HG02763 (cell line): ENCODE results near the gene CFAP68.
"Not testable (repeated sequence)": the region's sequence is repeated elsewhere in the genome, so short reads cannot be mapped to it uniquely, and the experiment has no call there.

Experiments used
- ATAC-seq: cut with Tn5 transposase; IDR thresholded peaks from one replicate; pipeline ENCODE4 v1.9.1; 2021; ENCODE audit warnings: mild to moderate bottlenecking, moderate library complexity; ENCODE audit not compliant: unreplicated experiment

Gene CFAP68

DNA sequence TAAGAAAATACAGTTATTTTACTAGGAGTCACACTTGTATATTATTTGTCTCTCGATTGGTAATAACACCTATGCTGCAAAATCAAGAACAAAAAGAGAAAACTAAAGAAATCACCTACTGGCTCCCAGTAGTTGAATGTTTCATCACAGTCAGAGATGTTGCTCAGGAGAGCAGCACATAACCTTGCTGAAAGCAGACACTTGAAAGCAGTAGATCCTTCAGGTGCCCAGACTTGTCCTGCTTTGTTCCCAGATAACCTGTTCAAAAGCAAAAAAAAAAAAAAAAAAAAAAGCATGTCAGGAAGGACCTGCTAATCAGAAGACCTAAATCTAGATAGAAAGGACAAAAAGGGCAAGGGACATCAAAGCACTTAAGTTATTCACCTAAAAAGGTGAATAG is 9.2 kb upstream of the CFAP68 start:
- no peak for ATAC-seq

DNA sequence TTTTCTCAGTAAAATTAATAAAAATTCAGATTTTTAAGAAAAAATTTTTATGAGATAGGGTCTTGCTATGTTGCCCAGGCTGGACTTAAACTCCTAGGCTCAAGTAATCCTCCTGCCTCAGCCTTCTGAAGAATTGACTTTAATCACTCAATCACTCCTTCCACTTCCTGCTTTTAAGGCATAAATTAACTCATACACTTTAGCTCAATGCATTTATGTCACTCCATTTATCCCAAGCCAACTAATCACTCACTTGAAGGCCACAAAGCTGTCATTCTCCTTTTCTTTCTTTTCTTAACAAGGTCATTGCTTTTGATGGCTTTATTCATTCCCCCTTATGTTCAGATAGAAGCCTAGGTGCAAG is 8.8 kb upstream of the CFAP68 start:
- ATAC-seq: no peak

DNA sequence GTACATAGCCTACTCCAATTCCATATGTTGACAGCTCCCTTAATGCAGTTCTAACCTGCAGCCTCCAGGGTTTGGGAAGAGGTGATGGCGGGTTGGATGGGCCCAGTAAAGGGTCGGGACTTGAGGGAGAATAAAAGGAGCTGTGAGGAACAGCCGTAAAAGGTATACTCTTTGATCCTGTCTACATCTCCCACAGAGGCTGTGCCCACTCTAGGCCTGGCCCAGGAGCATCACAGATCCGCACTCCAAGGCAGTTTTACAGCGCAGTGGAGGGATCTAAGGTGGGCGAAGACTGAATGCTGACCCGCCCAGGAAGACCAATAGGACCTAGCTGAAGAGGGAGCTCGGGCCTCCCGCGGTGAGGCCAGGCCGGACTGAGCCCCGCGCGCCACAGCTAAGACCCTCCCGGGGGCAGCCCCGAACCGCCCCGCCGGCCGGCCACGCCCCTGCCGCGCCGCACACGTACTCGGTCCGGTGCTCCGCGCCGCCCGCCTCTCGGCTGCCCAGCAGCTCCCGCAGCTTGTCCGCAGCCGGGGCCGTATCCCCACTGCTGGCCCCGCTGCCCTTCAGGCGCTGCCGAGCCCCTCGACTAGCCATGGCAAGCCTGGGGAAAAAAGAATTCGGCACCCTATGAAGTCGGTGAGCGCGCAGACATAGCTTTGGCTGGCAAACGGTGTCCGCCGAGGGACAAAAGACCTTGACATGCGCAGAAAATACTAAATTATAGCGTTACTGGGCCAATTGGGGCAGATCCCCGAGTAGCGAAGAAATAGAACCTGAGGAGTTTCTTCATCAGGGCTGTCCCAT is 8.3 kb upstream of the CFAP68 start, which contains the start of gene ALG9:
Gene ALG9, minus strand, starts transcription at position 696 of the 807 bp plus-strand sequence. Its CDS starts 99 bp downstream, at position 597.
- peak; percentile 91 for ATAC-seq

DNA sequence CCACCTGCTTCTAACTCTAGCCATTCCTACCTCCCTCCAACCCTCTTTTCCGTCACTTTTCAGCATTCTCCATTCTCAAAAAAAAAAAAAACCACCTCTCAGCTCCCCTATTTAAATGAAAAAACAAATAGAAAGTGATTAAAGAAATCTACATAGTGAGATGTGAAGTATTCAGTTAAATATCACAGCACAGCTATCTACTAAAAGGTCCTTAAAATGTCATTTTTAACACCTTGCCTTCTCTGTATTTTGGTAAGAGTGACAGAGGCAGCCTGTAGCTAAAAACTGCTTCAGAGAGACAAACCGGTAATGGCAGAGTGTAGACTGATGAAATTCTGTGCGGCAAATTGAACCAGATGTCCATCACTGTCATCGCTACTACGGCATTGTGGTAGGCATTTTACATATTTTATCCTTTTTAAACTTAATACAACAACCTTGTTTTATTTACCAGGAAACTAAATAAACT is 7.6 kb upstream of the CFAP68 start:
- no peak for ATAC-seq

DNA sequence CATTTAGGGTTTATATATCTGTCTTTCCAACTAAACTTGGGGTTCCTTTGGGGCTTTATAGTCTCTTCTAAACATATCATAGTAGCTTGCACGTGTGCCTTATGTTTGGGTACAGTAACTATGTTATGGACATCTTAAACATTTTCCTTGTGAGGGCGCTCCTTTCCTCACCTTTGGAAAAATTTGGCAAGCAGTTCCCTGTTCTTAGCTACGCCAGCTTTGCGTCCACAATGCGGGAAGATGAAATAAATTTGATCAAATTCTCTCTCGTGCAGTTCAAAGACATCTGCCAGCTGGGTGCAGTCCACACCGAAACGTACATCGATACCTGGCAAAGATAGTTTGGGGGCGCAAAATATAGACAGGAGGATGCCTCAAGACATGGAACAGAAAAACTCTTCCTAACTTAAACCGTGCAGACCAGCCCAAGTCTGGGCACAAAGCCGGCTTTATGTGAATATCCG is 924 bp upstream of the CFAP68 start:
- ATAC-seq: no peak

DNA sequence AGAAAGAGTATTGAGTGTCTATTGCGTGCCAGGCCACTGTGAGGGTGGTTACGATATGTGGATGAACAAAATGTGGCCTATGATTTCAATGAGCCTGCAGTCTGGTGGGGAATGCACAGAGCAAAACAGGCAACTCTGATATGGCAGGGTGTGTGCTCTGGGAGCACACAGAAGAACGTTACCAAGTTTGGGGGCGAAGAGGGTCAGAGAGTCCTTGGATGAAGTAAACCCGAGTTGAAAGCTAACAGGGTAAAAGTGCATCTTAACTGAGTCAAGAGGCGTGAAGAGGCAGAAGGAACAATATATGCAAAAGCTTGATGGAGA is 258 bp downstream of the CFAP68 start:
- ATAC-seq: no peak

DNA sequence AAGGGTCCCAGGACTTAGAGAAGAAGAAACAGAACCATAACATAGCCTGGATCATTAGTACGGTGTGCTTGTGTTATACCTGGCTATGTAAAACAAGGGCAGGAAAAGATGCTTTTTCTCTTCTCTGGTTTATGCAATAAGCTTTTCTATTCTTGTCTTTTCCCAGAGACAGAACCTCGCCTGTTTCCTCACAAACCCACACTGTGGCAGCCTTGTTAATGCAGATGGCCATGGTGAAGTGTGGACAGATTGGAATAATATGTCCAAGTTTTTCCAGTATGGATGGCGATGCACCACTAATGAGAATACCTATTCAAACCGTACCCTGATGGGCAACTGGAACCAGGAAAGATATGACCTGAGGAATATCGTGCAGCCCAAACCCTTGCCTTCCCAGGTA is 2.9 kb downstream of the CFAP68 start:
- no peak for ATAC-seq

DNA sequence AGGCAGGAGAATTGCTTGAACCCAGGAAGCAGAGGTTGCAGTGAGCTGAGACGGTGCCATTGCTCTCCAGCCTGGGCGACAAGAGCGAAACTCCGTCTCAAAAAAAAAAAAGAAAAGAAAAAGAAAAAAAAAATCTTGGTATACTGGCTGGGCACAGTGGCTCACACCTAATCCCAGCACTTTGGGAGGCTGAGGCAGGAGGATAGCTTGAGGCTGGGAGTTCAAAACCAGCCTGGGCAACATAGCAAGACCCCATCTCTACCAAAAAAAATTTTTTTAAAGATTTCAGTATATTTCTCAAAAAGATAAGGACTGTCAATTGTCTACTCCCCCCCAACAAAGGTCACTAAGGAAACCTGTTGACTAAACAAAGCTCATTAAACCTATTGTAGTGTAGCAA is 5.7 kb downstream of the CFAP68 start:
- not testable (repeated sequence) for ATAC-seq

DNA sequence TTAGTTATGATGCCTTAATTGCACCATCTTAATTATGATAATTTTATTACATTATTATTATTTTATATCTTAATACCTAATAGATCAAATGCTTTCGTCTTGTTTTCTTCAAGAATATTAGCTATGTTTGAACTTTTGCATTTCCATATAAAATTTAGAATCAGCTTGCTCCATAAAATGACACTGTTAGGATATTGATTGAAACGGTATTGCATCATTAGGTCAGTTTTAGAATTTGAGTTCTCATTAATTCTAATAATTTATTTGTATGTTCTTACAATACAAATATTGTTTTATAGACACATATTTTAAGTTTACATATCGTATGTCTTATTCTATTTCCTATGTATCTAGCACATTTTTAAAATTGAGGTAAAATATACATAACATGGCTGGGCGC is 6.7 kb downstream of the CFAP68 start:
- no peak for ATAC-seq

DNA sequence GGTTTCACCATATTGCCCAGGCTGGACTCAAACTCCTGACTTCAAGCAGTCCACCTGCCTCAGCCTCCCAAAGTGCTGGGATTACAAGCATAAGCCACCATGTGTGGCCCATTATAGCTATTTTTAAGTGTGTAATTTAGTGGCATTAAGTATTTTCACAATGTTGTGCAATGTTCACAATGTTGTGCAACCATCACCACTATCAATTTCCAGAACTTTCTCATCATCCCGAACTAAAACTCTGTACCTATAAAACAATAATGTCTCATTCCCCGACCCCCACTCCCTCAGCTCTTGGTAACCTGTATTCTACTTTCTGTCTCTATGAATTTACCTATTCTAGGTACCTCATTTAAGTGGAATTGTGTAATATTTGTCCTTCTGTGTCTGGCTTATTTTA is 7.5 kb downstream of the CFAP68 start:
- ATAC-seq: no peak

DNA sequence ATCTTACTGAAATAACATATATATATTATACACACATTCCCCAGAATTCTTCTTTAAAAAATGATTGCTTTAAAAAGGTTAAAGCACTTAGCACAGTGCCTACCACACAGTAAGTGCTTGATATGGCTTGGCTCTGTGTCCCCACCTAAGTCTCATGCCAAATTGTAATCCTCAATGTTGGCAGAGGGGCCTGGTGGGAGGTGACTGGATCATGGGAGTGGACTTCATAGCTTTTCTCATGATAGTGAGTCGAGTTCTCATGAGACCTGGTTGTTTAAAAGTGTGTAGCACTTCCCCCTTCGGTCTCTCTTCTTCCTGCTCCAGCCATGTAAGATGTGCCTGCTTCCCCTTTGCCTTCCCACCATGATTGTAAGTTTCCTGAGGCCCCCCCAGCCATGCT is 26.1 kb downstream of the CFAP68 start:
- no peak for ATAC-seq

DNA sequence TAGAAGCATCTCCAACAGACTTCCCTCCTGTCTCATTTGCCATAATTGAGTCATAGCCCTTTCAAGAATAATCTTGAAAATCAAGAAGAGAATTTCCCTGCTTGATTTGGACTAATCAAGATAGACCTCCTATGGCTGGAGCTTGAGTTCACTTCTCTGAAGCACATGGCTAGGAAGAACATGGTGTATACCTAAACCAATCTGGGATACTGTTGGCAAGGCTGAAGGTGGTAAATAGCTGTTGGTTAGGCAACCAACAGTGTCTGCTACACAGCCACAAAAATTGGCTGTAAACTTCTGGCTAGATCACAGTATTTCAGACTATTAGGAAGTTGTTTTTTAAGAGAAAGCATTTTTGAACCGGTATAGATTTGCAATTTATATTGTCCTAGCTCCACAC is 27.3 kb downstream of the CFAP68 start:
- no peak for ATAC-seq

DNA sequence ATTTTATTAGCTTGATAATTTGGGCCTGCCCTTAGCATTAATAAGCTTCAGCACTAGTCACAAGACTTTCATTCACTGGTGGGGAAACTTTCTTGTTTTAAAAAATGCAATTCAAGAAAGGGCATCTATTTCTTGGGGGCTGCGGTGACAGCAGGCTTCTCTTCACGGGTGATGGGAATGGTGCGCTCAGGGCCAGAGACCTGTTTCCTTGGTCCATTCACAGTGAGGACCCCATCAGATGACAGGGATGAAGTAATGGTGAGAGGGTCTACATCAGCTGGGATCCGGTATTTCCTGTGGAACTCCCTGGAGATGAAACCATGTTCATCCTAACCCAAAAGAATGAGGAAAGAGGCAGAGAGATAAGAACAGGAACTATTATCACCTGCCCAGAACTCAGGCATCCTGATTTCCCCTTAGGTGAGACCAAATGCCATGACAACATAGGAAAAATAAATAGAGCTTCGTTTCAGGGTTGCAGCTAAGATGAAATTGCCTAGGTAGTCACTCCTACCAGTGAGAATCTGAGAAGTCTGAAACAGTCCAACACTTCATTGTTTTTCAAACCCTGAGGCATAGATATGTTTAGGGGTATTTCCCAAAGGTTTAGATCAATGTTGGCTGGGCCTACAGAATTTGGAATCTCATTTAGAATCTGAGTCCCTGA is 29.4 kb downstream of the CFAP68 start:
- ATAC-seq: no peak

DNA sequence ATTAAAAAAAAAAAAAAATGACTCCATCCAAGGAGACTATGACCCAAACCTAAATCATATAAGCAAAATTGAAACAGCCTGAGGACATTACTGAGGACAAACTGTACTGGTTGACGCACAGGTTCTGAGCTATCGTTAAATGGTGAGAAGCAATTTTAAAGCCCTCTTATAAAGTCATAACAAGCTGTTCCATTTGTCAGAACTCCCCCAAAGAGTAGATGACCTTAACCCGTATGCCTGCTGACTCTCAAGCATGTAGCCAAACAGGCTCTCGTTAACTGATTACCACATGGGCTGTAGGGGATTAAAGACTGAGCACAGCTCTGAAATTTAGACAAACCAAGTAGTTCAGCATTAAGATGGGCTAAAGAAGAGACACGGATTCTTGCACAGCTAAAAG is 30.0 kb downstream of the CFAP68 start:
- no peak for ATAC-seq

DNA sequence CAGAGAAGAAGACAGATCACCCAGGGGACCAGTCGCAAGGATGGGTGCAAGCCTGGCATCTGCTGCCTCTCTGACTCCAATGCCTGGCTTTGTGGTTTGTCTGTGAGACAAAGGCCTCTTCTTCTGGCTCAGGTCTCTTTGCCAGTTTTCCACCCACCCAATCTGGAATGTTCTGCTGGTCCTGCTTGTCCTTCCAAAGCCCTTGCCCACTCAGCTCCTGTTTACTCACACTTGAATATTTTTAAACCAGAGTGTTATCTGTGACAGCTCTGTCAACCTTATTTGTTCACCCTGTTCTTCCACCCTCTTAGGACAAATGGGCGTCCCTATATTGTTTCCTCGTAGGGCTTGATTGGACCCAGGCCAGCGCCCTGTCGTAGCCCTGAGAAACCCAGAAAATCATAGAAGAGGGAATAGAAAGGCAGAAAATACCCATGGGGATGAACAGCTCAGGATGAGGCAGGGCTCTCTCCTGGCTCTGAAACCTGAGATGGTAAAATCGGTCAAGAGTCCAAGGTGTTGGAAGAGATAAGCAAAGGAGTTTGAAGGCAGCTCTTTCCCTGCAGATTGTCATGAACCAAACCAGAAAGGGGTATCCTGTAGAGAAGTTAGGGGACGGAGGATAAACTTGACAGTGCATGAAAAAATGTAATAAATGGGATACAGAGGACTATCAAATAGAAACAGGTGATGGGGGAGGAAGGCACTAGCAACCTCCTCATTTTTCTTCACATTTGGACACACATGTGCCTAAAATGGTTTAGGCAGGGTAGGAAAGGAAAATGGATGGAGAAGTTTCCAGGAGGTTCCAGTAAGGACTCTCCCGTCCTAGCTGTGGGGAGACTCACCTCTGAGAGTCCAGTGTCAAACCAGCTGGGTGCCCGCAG is 31.6 kb downstream of the CFAP68 start:
- ATAC-seq: no peak

DNA sequence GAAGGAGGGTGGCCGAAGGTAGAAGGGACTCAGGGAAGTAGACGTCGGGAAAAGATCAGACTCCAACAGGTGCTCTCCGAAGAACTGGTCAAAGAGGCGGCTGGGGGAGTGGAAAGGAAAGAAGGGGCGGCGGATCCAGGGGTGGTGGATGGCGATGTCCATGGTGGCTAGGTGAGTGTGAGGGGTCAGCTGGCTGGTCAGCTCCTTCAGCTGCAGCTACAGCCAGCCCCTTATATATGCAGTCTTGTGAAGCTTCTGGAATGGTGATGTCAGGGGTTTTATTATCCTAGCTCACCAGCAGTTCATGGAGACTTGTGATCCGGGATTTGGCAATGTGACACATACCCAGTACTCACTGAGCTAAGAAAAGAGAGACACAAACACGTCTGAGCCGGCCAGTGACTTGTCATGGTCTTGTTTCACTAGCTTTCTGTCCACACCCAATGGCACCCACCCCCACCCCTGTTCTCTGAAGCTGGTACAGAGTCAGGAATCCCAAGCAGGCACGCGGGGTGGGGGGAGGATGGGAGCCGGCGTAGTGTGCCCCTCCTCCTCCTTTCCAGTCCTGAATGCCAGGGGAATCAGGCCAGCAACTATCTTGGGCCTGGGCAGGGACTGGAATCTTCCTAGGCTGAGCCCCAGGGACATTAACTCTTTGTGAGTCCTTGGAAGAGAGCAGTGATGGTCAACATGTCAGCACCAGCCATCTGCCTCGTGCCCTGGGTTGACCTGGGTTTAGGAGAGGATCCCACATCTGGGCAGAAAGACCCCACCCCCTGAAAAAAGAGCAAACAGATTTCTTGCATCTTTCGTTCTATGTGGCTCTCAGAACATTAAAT is 32.4 kb downstream of the CFAP68 start, which contains the start of gene CRYAB:
Gene CRYAB, minus strand, starts transcription at position 208 of the 839 bp plus-strand sequence. Its CDS starts 46 bp downstream, at position 162.
- no peak for ATAC-seq

DNA sequence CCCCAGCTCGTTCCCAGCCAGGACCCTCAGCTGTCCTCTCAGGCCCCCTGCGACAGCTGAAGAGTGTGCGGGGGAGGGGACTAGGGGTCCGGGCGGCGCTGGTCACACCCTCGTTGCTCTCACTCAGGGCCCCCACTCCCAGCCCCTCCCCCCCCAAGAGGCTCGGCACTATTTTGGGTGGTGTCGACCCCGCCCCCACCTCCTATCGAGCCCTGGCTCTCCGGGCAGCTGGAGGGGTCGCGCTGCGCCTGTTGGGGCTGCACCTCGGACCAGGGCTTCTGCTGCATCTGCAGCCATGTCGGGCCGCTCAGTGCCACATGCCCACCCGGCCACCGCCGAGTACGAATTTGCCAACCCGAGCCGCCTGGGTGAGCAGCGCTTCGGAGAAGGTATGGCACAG is 33.2 kb downstream of the CFAP68 start, which contains the start of gene HSPB2:
Gene HSPB2, plus strand, starts transcription at position 200 of the 400 bp plus-strand sequence. Its CDS starts 96 bp downstream, at position 296.
- ATAC-seq: no peak

DNA sequence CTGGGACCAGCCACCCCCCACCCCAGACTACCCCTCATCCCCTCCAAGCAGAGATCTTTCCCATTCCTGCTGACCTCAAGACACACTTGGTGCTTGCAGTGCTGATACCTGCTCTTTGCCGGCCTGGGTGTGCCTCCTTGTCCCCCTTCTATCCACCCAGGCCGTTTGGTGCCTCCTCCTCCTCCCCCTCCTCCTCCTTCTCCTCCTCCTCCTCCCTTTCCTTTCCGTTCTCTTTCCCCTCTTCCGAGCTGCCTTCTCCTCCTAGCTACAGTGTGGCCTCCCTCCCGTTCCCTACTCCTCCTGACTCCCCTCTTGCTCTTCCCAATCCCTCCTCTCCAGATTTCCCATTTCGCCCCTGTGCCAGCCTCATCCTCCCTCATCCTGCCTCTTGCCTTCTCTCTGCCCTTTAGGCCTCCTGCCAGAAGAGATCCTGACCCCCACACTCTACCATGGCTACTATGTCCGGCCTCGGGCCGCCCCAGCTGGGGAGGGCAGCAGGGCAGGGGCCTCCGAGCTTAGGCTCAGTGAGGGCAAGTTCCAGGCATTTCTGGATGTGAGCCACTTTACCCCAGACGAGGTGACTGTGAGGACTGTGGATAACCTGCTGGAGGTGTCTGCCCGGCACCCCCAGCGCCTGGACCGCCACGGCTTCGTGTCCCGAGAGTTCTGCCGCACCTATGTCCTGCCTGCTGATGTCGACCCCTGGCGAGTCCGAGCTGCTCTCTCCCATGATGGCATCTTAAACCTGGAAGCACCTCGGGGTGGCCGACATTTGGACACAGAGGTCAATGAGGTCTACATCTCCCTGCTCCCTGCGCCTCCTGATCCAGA is 33.9 kb downstream of the CFAP68 start:
- ATAC-seq: no peak

DNA sequence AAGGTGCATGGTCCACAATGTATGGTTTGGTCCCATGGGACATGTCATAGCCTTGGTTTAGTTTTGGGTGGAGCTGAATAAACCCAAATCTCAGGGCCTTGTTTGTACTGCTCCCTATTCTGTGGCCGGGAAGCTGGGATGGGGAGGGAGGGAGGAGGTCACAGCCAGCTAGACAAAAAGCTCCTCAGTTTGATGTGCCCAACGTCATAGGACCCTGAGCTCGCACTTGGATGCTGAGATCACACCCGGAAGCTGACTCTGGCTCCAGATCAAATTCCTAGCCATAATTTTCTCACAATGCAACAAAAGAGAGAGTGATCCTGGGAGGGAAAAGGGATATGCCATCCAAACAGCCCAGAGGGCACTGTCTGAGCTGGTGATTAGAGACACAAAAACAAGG is 34.7 kb downstream of the CFAP68 start:
- no peak for ATAC-seq
